HG02798 (cell line): ENCODE data around the gene CUBN.

Source experiments
- ATAC-seq: cut with Tn5 transposase; IDR thresholded peaks from one replicate; pipeline ENCODE4 v1.9.1; 2021; ENCODE audit warnings: mild to moderate bottlenecking; ENCODE audit not compliant: unreplicated experiment, poor library complexity

CUBN gene

DNA sequence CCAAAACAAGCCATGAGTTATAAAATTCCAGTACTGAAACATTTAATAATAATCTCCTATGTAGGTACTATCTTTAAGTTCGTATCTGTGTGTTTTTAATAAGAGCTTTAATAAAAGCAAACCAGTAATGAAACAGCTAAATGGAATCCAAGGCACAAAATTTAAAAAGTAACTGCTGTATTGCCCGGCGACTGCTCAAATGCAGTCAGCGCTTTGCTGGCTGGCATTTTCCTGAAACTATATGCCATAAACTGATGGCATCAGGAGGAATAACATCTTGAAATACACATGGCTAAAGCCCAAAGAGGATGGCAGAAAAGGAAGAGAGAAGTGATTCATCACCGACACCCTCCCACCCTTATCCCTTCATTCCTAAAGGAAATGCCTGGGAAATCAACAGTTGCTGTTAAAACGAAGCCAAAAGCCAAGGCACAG lies 133.1 kb downstream of the CUBN start:
- ATAC-seq: no peak

DNA sequence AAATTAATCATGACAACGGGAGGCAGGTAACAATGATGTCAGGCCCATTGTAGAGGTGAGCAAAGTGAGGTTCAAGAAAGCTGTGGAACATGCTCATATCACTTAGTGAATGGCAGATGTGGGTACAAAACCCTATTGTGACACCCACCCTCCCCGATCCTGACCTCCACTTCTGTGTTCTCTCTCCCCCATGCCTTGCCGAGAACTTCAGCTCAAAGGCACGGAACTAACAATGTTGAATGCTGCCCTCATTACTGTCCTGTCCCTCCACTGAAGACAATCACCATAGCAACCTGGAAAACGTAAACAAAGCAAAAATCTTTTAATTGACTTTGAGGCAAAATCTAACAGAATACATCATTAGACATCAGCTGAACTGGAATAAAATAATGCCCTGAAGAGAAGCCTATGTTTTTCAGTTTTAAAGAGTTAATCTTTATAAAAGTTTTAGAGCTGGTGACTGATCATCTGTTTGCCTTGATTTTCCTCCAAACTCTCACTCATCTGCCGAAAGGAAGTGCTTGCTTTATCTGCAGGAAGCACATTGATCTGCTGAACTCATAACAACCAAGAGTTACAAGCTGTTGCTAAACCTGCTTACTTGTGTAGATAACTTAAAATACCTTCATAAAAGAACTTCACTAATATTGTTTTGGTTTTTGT lies 133.6 kb downstream of the CUBN start:
- no peak for ATAC-seq

DNA sequence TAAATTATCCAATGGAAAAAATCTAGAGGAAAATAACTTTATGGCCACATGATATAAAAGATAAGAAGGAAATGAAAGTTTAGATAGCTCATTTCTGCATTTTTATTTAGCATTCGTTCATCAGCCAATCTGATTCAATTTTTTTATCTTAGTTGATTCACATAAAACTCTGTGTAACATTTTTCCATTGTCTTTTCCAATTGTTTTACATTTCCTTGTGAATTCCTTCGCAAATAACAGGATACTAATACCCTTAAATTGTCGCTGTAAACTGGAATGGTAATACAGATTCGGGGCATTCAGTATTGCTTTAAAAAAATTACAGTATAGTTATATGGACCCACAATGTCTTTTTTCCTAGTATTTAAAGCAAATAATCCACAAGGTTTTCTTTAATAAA lies 136.4 kb downstream of the CUBN start:
- ATAC-seq: no peak

- no peak for ATAC-seq
These were observed 136.9 kb downstream of the CUBN start for GRCh38 chr10:16992611-16993119.

DNA sequence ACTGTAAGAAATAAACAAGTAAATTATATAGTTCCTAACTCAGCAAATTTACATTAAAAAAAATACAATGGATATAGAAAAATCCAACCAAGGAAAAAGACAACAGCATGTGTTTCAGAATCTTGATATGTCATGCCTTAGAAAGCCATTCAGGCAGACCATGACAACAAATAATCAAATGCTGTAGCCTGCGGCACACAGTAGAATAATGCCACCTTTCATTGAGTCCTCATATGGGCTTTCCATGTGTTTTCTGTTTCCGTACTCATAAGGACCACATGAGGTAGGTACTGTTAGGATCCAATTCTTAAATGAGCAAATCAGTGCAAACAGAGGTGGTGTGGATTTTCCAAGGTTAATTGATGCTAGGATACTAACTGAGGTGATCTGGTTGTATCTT lies 138.6 kb downstream of the CUBN start:
- ATAC-seq: no peak

DNA sequence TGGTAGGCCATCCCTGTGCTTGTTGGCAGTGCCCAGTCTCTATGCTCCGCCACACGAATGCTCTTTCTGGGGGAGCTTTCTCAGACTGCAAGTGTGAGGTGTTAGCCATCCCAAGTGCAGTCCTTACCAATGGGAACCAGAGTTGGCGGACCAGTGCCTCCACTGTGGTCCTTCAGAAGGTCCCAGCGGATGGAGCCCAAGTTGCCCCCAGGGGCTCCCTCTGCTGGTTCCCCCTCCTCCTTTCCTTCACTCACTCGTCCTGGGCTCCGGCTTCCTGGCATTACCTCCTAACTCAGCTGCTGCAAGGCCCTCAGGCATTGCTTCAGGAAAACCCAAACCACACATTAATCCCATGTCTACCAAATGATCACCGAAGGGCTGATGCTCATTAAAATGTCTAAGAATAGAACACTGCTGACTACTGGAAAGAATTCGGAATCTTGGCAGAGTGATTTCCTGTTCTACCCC lies 139.8 kb downstream of the CUBN start:
- ATAC-seq: no peak

GRCh38 chr10:16988900-16989299 lies 140.7 kb downstream of the CUBN start:
- no peak for ATAC-seq

DNA sequence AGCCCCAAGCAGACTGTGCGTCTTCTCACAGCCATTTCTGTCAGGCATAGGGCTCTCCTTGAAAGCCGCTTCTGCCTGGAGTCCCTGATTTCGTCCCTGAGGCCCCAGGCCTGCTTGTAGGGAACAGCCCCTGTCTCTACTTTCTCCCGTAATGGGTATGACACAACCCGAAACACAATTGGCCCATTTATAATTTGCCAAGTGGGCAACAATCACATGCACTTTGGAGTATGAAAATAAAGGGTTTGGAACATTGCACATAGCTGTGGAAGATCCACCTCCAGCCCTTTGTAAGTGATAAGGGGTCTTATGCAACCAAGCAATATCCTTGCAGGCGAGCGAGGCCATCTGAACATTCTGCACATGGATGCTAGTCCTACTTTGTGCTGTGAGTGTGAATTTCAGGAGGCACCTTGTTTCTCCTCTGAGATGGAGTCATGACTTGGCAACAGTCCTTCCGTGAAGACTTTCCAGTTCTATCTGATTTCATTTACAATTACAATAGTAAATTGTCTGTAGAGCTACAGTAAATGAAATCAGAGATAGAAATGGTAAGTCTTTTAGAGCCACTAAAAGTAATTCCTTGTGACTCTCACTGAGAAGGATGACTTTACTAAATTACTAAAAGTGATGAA lies 141.5 kb downstream of the CUBN start:
- no peak for ATAC-seq

DNA sequence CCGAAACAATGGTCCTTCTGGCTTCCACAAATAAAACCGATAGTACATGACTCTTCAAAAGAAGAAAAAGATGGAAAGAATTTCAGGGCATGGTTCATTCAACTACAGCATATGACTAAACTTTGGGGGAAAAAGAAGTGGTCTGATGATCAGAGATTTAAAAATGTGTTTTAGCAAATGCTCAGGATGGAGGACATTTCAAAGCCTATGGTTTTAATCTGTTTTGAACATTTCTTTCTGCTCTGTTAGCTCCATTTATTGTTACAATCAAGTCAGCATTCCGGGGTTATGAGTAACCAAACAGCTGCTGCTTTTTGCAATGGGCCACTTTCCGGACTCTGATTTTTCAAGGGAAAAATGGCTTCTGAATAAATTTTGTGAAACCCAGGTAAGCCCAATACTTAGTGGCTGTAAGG lies 142.4 kb downstream of the CUBN start:
- no peak for ATAC-seq

DNA sequence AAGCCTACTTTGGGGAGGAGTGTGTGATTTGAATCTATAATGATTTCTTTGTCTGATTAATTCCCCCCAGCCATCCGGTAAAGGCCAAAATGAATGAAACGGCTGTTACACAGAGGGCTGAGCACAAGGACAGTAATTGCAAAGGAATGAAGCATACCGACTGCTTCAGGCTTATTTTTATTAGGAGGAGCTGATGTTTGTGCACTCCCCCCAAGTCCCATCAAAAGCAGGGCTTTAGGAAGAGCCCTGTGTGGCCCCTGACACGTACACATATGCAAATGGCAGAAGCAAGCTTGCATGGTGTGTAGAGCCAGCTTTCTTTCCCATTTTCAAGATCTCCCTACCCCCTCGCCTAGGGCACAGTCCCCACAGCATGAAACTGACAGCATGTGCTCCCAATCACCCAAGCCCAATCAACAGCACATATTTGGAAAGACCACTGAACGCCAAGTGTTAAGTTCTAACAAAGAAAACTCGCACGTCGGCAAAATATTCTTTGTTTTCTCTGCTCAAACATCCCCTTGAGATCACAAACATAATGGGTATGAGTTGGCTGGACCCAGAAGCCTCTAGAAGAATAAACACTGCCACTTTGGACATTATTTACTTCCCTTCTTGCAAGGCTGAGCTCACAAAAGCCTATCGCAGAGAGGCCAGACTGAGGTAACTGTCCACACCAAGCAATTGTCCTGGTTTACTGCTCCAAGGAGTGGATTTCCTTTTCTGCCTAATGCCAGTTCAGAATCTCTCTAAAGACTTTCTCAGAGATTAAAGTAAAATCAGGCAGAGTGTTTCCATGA lies 143.0 kb downstream of the CUBN start:
- no peak for ATAC-seq

DNA sequence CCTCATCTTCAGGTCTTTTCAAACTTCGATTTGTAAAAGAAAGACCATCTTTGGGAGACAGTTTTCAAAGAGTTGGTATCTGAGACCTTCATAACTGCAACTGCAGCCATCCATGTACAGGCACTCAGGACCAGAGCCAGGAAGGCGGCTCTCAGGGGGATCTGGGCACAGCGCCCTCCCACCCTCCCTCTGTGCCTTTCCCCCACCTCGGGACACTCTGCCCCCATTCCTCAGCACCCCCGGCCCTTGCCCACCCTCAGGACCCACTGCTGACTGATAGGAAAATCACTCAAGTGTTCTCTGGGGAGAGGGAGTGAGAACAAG lies 143.6 kb downstream of the CUBN start:
- no peak for ATAC-seq

- no peak for ATAC-seq
These were observed 145.4 kb downstream of the CUBN start for GRCh38 chr10:16984242-16984641.

- no peak for ATAC-seq
These were observed 152.8 kb downstream of the CUBN start for GRCh38 chr10:16976803-16977202.

GRCh38 chr10:16975188-16975587 lies 154.4 kb downstream of the CUBN start:
- no peak for ATAC-seq

DNA sequence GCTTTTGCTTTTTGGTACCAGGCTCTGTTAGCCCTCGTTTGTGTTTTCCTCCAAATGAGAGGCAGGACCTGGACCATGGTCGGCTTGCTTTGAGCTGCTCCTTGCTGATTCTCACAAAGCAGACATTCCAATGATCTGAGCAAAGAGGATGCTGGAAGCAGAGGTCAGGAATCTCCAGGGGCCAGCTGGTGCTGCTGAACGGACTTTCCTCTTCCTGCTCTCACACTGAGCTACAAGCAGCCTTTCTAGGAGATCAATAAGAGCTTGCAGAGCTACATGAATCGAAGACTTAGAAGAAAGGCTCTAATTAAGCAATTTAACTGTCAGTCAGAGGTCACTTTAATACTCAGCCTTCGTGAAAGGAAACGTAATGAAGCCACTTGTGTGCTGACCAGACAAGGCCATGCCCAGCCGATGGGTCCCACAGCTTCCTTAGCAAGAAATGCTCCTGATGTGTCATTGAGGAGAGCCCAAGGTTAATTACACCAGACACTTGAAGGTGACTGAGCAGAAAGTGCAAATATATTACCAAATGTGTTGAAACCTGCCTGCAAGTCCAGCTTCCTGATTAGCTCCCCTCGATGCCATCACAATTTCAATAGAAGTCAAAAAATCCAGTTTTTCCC lies 161.1 kb downstream of the CUBN start:
- no peak for ATAC-seq

GRCh38 chr10:16967866-16968415 lies 161.7 kb downstream of the CUBN start:
- ATAC-seq: no peak

- ATAC-seq: no peak
These were observed 162.4 kb downstream of the CUBN start for GRCh38 chr10:16966991-16967865.

- no peak for ATAC-seq
These were observed 163.7 kb downstream of the CUBN start for GRCh38 chr10:16965740-16966447.

GRCh38 chr10:16965344-16965616 lies 164.3 kb downstream of the CUBN start:
- no peak for ATAC-seq
